Stimulated activated naive CD8-positive, alpha-beta T cell treated with anti-CD3 and anti-CD28 coated beads, Interleukin-15, amount 100 ng/mL, for 72 hours (primary cell): ENCODE measurements around the gene ILRUN.
"Not testable (repeated sequence)": the region's sequence is repeated elsewhere in the genome, so short reads cannot be mapped to it uniquely, and the experiment has no call there.

ENCODE experiments used
- ATAC-seq: fragments of 150-1000 bp; cut with Tn5 transposase; 2 replicates; pipeline ENCODE4 v1.10.0; 2021; ENCODE audit warnings: mild to moderate bottlenecking, moderate library complexity
- DNase-seq, 2 donors: peaks; one replicate each; pipeline ENCODE4 v3.0.0; 2021 to 2022
- H3K27ac Mint-ChIP-seq, 2 donors: one replicate each; pipeline ENCODE4 v1.8.0; 2022; ENCODE audit warnings: mild to moderate bottlenecking in 2 of 2, mixed read lengths in 2 of 2, moderate library complexity in 2 of 2
- H3K27me3 Mint-ChIP-seq: one replicate; pipeline ENCODE4 v1.8.0; 2022; ENCODE audit warnings: mixed read lengths
- H3K4me1 Mint-ChIP-seq: one replicate; pipeline ENCODE4 v1.8.0; 2022; ENCODE audit warnings: mild to moderate bottlenecking, mixed read lengths
- H3K4me3 Mint-ChIP-seq, 2 donors: one replicate each; pipeline ENCODE4 v1.8.0; 2022; ENCODE audit warnings: mild to moderate bottlenecking in 2 of 2, mixed read lengths in 2 of 2, moderate library complexity in 1 of 2
- H3K9me3 Mint-ChIP-seq, 2 donors: one replicate each; pipeline ENCODE4 v1.8.0; 2022; ENCODE audit warnings: mixed read lengths in 2 of 2

Gene ILRUN

DNA sequence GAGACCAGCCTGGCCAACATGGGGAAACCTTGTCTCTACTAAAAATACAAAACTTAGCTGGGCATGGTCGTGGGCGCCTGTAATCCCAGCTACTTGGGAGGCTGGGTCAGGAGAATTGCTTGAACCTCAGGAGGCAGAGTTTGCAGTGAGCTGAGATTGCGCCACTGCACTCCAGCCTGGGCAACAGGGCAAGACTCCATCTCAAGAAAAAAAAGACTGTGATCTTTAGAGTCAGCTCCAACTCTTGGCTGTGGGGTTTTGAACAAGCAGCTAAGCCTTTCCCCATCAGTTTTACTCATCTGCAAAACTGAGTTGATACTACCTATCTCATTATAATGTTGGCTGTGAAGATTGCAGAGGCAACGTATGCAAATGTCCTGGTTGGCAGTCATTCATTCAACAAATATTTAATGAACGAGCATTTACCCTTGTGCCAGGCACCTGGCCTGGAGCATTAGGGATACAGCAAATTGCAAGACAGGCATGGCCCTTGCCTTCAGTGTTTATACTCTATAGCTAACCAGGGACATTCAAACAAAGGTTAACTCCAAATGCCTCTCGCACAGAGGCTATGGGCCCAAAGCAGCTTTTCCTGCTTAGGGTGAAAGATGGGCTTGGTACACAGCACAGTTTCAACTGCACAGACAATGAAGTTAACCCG, 37.8 kb downstream of the ILRUN start:
- H3K4me1 Mint-ChIP-seq: peaks cover 60% of the 10 kb centered on the region
- no peak overlapping the region for H3K4me3 Mint-ChIP-seq
- no peaks in the 10 kb centered on the region for H3K27me3 Mint-ChIP-seq
- no peak for DNase-seq
- peaks cover 0 to 2% of the 10 kb centered on the region in 2 donors for H3K9me3 Mint-ChIP-seq
- no peak for ATAC-seq
- H3K27ac Mint-ChIP-seq: no peak overlapping the region

DNA sequence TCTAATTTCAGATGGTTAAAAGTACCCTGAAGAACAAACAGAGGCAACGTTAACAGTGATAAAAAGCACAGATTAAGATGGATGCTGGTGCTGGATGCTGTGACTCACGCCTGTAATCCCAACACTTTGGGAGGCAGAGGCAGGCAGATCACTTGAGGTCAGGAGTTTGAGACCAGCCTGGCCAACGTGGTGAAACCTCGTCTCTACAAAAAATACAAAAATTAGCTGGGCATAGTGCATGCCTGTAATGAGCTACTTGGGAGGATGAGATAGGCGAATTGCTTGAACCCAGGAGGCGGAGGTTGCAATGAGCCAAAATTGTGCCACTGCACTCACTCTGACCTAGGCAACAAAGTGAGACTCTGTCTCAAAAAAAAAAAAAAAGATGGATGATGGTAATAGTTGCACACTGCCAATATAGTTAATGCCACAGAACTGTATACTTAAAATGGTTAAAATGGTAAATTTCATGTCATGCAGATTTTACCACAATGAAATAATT, 38.5 kb downstream of the ILRUN start:
- H3K4me1 Mint-ChIP-seq: peaks cover 53% of the 10 kb centered on the region
- H3K27me3 Mint-ChIP-seq, ATAC-seq, H3K4me3 Mint-ChIP-seq, DNase-seq, H3K9me3 Mint-ChIP-seq: not testable (repeated sequence)
- H3K27ac Mint-ChIP-seq: peak overlapping the region; percentile 57 to 90

DNA sequence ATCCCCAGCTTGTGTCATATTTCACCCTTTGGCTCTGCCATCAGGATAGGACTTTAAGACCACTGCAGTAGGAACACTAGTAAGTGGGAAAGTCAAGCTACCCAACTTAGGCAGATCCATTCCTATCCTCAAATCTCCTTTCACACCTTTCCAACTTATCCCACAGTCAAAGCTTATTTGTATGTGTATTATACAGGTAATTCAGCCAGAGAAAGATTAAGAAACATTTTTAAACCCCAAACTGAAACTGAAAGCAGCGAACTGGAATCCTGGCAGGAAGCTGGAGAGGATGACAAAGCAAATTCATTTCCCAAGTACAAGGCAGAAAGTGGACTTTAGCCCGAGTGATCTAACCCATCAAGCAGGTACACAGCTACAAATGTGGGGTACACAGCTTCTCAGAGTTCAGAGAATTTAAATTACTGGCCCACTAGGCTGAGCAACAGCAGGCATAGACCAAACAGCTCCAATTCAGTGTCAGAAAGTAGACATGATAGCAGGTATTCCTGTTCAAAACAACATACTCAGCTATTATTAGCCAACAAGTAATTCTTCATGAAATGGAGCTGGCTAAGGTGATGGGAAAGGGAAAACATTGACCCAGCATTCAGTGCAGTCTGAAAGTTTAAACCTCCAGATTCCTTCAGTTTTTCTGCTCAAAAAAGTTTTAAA, 39.1 kb downstream of the ILRUN start:
- no peaks in the 10 kb centered on the region for H3K9me3 Mint-ChIP-seq
- peaks cover 48% of the 10 kb centered on the region for H3K4me1 Mint-ChIP-seq
- no peaks in the 10 kb centered on the region for H3K27me3 Mint-ChIP-seq
- DNase-seq (no peak), ATAC-seq (no peak)
- H3K27ac Mint-ChIP-seq: peak overlapping the region; percentile 90 to 95
- H3K4me3 Mint-ChIP-seq: peak overlapping the region; percentile 72 to 79

DNA sequence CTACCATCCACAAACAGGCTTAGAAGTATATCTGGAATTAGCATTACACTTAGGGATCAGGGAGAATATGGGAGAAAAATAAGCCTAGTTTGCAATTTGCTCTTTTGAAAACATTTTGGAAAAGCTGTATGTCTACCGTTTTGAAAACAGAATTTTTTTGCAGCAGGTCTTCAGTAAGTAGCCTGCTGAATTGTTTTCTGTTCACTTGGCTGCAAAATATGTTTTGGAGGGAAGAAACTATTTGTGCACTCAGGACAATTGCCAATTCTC, 39.6 kb downstream of the ILRUN start:
- Mint-ChIP-seq H3K4me3 (peak overlapping the region; percentile 72 to 79), H3K27ac (peak overlapping the region; percentile 61 to 95), H3K27me3 (no peaks in the 10 kb centered on the region), H3K9me3 (no peaks in the 10 kb centered on the region), H3K4me1 (peaks cover 48% of the 10 kb centered on the region)
- DNase-seq (no peak), ATAC-seq (no peak)

DNA sequence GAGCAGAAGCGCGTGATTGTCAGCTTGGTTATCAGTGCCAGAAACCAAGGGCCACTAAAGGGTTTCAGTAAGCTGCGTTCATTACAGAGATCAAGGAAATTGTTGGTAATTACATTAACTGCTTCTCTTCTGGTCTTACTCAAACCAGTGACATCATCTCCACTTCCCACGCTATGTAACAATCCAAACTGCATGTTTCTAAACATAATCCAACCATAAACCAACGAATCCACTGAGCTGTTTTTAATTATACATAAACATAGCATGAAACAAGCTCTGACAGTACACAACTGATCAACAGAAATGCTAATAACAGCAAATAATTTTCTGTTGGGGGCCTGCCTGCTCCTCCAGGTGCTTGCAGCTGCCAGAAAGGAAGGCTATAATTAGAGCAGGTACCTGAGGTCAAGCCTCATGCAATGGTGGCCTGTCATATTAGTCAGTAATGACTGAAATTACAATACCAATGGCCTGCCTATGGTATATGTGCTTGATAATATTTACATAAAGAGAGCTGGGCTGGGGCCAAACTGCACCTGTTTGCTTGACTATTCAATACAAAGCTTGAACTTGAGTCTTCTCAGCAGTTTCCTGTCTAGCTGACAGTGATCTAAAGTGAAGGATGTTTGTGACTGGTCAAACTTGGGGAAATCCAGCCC, 40.1 kb downstream of the ILRUN start:
- ATAC-seq (peak; percentile 93), DNase-seq (peak; percentile 15 to 58)
- H3K4me3 Mint-ChIP-seq: peak overlapping the region; percentile 72 to 79
- H3K9me3 Mint-ChIP-seq: no peaks in the 10 kb centered on the region
- H3K4me1 Mint-ChIP-seq: peaks cover 45% of the 10 kb centered on the region
- no peaks in the 10 kb centered on the region for H3K27me3 Mint-ChIP-seq
- H3K27ac Mint-ChIP-seq: peak overlapping the region; percentile 61 to 95

DNA sequence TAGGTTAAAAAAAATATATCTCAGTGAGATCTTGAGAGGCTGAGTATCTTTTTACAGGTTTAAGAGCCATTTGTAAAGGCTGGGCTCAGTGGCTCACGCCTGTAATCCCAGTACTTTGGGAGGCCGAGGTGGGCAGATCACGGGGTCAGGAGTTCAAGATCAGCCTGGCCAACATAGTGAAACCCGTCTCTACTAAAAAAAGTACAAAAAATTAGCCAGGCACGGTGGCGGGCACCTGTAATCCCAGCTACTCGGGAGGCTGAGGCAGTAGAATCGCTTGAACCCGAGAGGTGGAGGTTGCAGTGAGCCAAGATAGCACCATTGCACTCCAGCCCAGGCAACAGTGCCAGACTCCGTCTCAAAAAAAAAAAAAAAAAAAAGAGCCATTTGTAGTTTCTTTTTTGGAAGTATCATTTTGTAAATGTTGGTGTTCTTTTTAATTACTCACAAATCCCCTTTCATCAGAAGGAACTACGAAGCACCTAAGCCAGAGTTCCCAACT, 40.6 kb downstream of the ILRUN start:
- not testable (repeated sequence) for ATAC-seq, H3K27me3 Mint-ChIP-seq, DNase-seq, H3K9me3 Mint-ChIP-seq
- H3K27ac Mint-ChIP-seq: peak overlapping the region; percentile 27 to 95
- peaks cover 41% of the 10 kb centered on the region for H3K4me1 Mint-ChIP-seq
- H3K4me3 Mint-ChIP-seq: peak overlapping the region; percentile 72 to 79

DNA sequence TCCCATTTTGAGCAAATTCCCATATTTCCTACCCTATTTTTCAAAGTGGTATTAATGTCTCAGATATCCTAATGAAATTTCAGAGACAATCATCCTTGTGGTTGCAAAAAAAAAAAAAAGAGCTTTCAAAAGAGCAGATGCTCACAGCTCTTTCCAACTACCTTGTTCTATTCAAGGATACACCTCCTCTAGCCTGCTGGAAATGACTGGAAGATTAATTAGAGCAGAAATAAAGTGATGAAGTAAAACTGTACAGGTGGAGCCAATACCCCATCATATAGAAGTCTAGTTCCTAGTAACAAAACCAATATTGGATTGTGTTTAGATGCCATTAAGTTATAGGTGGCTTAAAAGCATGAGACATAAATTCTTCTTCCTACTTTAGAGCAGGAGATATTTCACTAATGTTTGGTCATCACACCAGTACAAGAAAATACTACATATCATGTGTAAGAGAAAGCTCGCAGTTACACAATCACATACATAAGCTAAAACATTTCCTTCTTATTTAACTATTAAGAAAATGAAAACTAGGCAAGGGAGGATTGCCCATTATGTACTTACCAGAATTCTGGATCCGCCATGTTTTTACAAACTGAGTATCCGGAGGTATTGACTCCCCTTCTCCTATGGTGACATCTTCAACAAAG, 42.4 kb downstream of the ILRUN start:
- H3K27ac Mint-ChIP-seq: peak overlapping the region in 1 of 2 donors; percentile 77

DNA sequence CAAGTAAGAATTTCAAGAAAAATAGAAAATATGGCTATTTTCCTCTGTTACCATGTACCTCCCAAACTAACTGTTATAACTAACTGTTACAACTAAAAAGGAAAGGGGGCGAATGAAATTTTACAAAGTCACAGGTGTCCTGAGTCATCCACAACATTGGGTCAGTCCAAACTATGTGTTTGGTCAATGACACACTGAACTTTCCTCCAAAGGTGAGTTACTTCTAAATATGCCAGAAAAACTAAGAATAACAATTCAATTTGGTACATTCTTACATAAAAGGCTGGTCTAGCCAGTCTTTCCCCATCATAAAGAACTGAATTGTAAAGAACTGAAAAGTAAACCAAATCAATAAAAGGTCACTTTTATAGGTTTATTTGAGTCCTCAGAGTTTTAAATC, 44.3 kb downstream of the ILRUN start:
- Mint-ChIP-seq H3K27ac (no peak overlapping the region), H3K27me3 (no peaks in the 10 kb centered on the region), H3K4me1 (peaks cover 22% of the 10 kb centered on the region), H3K4me3 (no peak overlapping the region), H3K9me3 (no peaks in the 10 kb centered on the region)
- no peak for DNase-seq
- no peak for ATAC-seq

More for the DNA sequence above, 42.4 kb downstream of the ILRUN start:
- Mint-ChIP-seq H3K9me3 (no peaks in the 10 kb centered on the region), H3K27me3 (no peaks in the 10 kb centered on the region), H3K4me1 (peaks cover 41% of the 10 kb centered on the region), H3K4me3 (no peak overlapping the region)
- DNase-seq (no peak), ATAC-seq (no peak)

DNA sequence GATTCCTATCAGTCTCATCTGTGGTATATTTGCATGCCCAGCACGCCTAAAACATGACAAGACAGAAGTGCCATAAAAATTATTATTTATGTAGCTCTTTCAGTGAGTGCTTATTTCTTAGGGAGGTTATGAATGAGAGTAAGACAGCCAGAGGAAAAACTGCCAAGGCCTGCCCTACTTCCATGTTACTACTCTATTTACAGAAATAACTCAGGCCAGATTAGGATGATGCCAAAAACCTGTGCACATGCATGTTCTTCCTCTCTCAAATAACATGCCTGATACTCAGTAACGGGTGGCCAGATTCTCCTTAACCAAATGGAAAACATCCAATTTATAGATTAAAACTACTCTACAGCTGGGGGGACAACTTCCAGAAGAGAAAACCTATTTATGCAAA, 45.7 kb downstream of the ILRUN start:
- Mint-ChIP-seq H3K27ac (no peak overlapping the region), H3K27me3 (no peaks in the 10 kb centered on the region), H3K4me3 (no peak overlapping the region), H3K4me1 (peaks cover 15% of the 10 kb centered on the region), H3K9me3 (no peaks in the 10 kb centered on the region)
- ATAC-seq (no peak), DNase-seq (no peak)

DNA sequence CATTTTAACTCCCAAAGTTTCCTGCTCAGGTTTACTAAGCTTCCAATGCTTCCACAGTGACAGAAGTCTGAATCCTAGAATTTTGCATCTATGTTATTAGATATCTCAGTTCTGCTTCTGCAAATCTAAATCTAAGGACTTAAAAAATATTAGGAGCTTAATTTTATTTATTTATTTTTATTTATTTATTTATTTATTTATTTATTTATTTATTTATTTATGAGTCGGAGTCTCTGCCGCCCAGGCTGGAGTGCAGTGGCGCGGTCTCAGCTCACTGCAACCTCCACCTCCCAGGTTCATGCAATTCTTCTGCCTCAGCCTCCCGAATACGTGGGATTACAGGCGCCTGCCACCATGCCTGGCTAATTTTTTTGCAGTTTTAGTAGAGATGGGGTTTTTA, 46.3 kb downstream of the ILRUN start:
- H3K27me3 Mint-ChIP-seq, ATAC-seq, H3K4me3 Mint-ChIP-seq, DNase-seq, H3K27ac Mint-ChIP-seq, H3K9me3 Mint-ChIP-seq, H3K4me1 Mint-ChIP-seq: not testable (repeated sequence)

DNA sequence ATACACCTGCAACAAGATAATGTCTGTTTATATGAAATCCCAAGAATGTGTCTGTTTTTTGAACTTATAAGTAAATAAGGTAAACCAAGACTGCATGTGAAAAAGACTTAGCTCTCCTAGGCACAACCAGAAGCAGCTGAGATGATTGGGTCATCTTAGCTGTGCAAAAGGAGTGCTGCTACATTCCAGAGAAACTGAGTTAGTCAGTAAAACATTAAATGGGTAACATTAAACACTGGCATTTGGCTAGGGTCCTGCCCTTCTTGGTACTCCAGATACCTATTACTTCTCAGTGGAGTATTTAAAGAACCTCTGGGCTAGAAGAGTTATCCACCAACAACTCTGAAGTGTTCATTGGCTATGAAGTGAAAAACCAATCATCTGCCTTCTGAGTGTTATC, 47.8 kb downstream of the ILRUN start:
- Mint-ChIP-seq H3K9me3 (no peaks in the 10 kb centered on the region), H3K4me3 (no peak overlapping the region), H3K27me3 (no peaks in the 10 kb centered on the region), H3K4me1 (peaks cover 7% of the 10 kb centered on the region), H3K27ac (no peak overlapping the region)
- DNase-seq (no peak), ATAC-seq (no peak)
